GM12878 (cell line): Measurements from ENCODE around the gene RARG. TPM values are rescaled to one million over a fixed set of nuclear protein-coding genes. Genes with fewer than 3 reads are reported as not detected.

Experiments
- ATAC-seq: fragments of 200-7000 bp; cut with Tn5 transposase; 3 replicates; pipeline ENCODE4 v1.9.1; 2020; ENCODE audit warnings: mild to moderate bottlenecking, moderate library complexity
- BruUV-seq: library from RNA; stranded (reverse); fragments of 400-500 nt; replicated peaks from 2 replicates; lab custom pipeline; 2021; lab: Mats Ljungman, UMichigan
- CTCF ChIA-PET: fragments of 300-600 bp; sonication (Branson Sonifier 250); formaldehyde crosslinking; extraction: SDS; loops from one replicate; lab custom pipeline; 2021; ENCODE audit warnings: inconsistent platforms; lab: Yijun Ruan, JAX
- POLR2A ChIA-PET: fragments of 350-600 bp; formaldehyde crosslinking; extraction: SDS; loops from one replicate; lab custom pipeline; 2021; ENCODE audit warnings: inconsistent platforms; lab: Charles Lee
- RAD21 ChIA-PET: fragments of 300-600 bp; sonication (Branson Sonifier 250); formaldehyde crosslinking; loops from one replicate; lab custom pipeline; 2023; ENCODE audit warnings: antibody characterized with exemption; ENCODE audit not compliant: unreplicated experiment; lab: Charles Lee
- SMC1A ChIA-PET: fragments of 300-600 bp; sonication (Branson Sonifier 250); formaldehyde crosslinking; loops from one replicate; lab custom pipeline; 2023; ENCODE audit not compliant: unreplicated experiment, uncharacterized antibody; lab: Charles Lee
- DNase-seq: peaks from one replicate; pipeline ENCODE4 v3.0.0-alpha.2; 2011; ENCODE audit warnings: low read depth, low spot score
- FAIRE-seq: peaks from 3 replicates; lab custom pipeline; 2011; peaks lifted over from hg19 to GRCh38; lab: Jason Lieb, UNC
- H2AFZ ChIP-seq: 2 replicates; pipeline ENCODE4 v1.6.0; 2011; ENCODE audit warnings: low read depth, low read length, control low read depth; ENCODE audit not compliant: control insufficient read depth
- H3K27ac ChIP-seq: 2 replicates; pipeline ENCODE4 v1.5.1; 2011; ENCODE audit warnings: control low read depth; ENCODE audit not compliant: control insufficient read depth, insufficient read depth
- H3K27me3 ChIP-seq, 2 experiments: replicated peaks in 1 of 2; 2 replicates each; pipeline versions ENCODE4 v1.6.0 to v1.6.1; 2011; ENCODE audit warnings: low read length in 1 of 2; ENCODE audit not compliant: control insufficient read depth in 2 of 2, insufficient read depth in 2 of 2
- H3K36me3 ChIP-seq, 2 experiments: 2 replicates each; pipeline ENCODE4 v1.5.1; 2011; ENCODE audit warnings: low read length in 1 of 2; ENCODE audit not compliant: control insufficient read depth in 2 of 2, insufficient read depth in 2 of 2
- H3K4me1 ChIP-seq: 2 replicates; pipeline ENCODE4 v1.6.1; 2011; ENCODE audit warnings: mild to moderate bottlenecking, low read length, moderate library complexity, mixed read lengths; ENCODE audit not compliant: control insufficient read depth, insufficient read depth
- H3K4me2 ChIP-seq: 2 replicates; pipeline ENCODE4 v1.6.0; 2011; ENCODE audit warnings: control low read depth; ENCODE audit not compliant: control insufficient read depth, insufficient read depth
- H3K4me3 ChIP-seq: fragments of 200-600 bp; sonication (generic); 2 replicates; pipeline ENCODE4 v1.5.1; 2016
- H3K79me2 ChIP-seq: 2 replicates; pipeline ENCODE4 v1.6.0; 2011; ENCODE audit warnings: low read length; ENCODE audit not compliant: control insufficient read depth, insufficient read depth
- H3K9ac ChIP-seq: 2 replicates; pipeline ENCODE4 v1.8.0; 2011; ENCODE audit warnings: low read length, control low read depth, mixed read lengths; ENCODE audit not compliant: control insufficient read depth, insufficient read depth
- H3K9me3 ChIP-seq: replicated peaks from 3 replicates; pipeline ENCODE4 v1.5.1; 2011; ENCODE audit warnings: mild to moderate bottlenecking, low read length; ENCODE audit not compliant: control insufficient read depth, insufficient read depth
- H4K20me1 ChIP-seq: 2 replicates; pipeline ENCODE4 v1.6.0; 2011; ENCODE audit not compliant: control insufficient read depth, insufficient read depth
- IRF5 ChIP-seq: fragments of 450-650 bp; IDR thresholded peaks from 2 replicates; pipeline ENCODE4 v1.6.1; 2017; ENCODE audit warnings: borderline replicate concordance
- KAT2A ChIP-seq: conservative IDR thresholded peaks from 2 replicates; pipeline ENCODE4 v1.6.1; 2011; ENCODE audit warnings: low read depth, low read length; ENCODE audit not compliant: control insufficient read depth
- MEF2B ChIP-seq: fragments of 450-650 bp; IDR thresholded peaks from 2 replicates; pipeline ENCODE4 v1.6.1; 2018; ENCODE audit warnings: mild to moderate bottlenecking, moderate library complexity; ENCODE audit not compliant: partially characterized antibody, poor library complexity, severe bottlenecking
- NR2C2 ChIP-seq: IDR thresholded peaks from 2 replicates; pipeline ENCODE4 v1.6.1; 2011; ENCODE audit warnings: borderline replicate concordance, low read depth; ENCODE audit not compliant: control insufficient read depth, insufficient read length
- RAD51 ChIP-seq: fragments of 450-650 bp; IDR thresholded peaks from 2 replicates; pipeline ENCODE4 v1.6.1; 2016; ENCODE audit warnings: moderate library complexity, mild to moderate bottlenecking, inconsistent platforms
- ZZZ3 ChIP-seq: IDR thresholded peaks from 2 replicates; pipeline ENCODE4 v1.6.1; 2011; ENCODE audit warnings: low read depth; ENCODE audit not compliant: control insufficient read depth, insufficient read length
- WGBS: methylation state at CpG from one replicate; pipeline ENCODE4 v1.1.6; 2016; ENCODE audit warnings: low lambda C conversion rate; ENCODE audit not compliant: insufficient replicate concordance, insufficient coverage; ENCODE audit errors: missing lambda C conversion rate; 5-methylcytosine and 5-hydroxymethylcytosine counted together
- in situ Hi-C: fragments of 300-500 bp; cut with MboI; formaldehyde crosslinking; loops from 9 replicates; pipeline ENCODE4 v1.14.3; 2018; ENCODE audit warnings: mixed read lengths
- intact Hi-C: fragments of 100-400 bp; cut with micrococcal nuclease; formaldehyde crosslinking; loops from one replicate; pipeline ENCODE4 v1.14.2; 2022; ENCODE audit not compliant: unreplicated experiment
- polyA plus RNA-seq, 11 experiments: library from polyadenylated mRNA; depleted of rRNA in 4 of 11; unstranded in 6 of 11; stranded (reverse) in 5 of 11; fragments of >200 nt; fragmentation: Nextera tagmentation in 4 of 11; fragmentation: Illumina TruSeq in 1 of 11; extraction: Ambion mirVana in 4 of 11; extraction: Trizol in 1 of 11; gene quantifications; 1 replicate in 1 of 11; 2 replicates in 10 of 11; pipeline versions ENCODE4 v1.2.1 to v1.2.3, GENCODE V29; 2011 to 2016; ENCODE audit warnings: inconsistent platforms in 2 of 11, missing spikeins in 2 of 11, low read depth in 1 of 11
- total RNA-seq, 4 experiments: library from RNA; depleted of rRNA in 3 of 4; stranded (reverse); fragments of >200 nt in 3 of 4; fragmentation: Illumina TruSeq in 1 of 4; extraction: Trizol in 1 of 4; gene quantifications; 2 replicates each; pipeline versions ENCODE4 v1.2.1 to v1.2.3, GENCODE V29; 2013 to 2021
- TF ChIP-seq, protein P1 (sequence below): fragments of 450-650 bp; formaldehyde crosslinking; IDR thresholded peaks from 2 replicates; pipeline ENCODE4 v1.5.0; 2022; ENCODE audit warnings: mild to moderate bottlenecking, missing genetic modification characterization
- TF ChIP-seq, protein P2 (sequence below): IDR thresholded peaks from 2 replicates; pipeline ENCODE4 v1.6.1; 2011; ENCODE audit warnings: borderline replicate concordance, low read depth, mild to moderate bottlenecking, moderate library complexity, low read length; ENCODE audit not compliant: insufficient read depth, poor library complexity, severe bottlenecking
- TF ChIP-seq, protein P3 (sequence below): fragments of 450-650 bp; conservative IDR thresholded peaks from 2 replicates; pipeline ENCODE4 v1.6.1; 2017; ENCODE audit warnings: mild to moderate bottlenecking, moderate library complexity
- TF ChIP-seq, protein P4 (sequence below): fragments of 150-350 bp; IDR thresholded peaks from 2 replicates; pipeline ENCODE4 v1.6.1; 2016; ENCODE audit warnings: low read depth, low read length

Gene RARG
- total and polyA plus RNA-seq, 10 of the 15 experiments (the other 5 are each of a cell fraction or from before 2014, with no cell fraction given), result 0.27 to 8.1 (median 4.1) TPM

DNA sequence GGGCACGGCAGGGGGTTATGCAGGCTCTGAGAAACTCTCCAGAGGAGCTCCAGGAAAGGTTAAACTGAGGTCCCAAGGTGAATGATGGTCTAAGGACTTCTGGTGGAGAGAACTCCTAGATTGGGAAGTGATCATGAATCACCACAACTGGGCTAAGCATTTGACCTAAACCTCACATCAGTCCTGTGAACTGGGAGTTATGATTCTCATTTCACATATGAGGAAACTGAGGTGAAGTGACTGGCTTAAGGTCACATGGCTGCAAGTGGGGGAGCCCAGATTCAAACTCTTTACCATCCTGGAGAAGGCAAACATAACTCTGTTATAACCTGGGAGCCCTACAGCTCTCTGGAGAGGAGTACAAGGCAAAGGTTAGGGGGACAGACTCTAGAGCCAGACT lies 4.2 kb downstream of the RARG start (continued):
- TF ChIP-seq IRF5, result no peak
- no peak for TF ChIP-seq NR2C2
- TF ChIP-seq, protein P1, sequence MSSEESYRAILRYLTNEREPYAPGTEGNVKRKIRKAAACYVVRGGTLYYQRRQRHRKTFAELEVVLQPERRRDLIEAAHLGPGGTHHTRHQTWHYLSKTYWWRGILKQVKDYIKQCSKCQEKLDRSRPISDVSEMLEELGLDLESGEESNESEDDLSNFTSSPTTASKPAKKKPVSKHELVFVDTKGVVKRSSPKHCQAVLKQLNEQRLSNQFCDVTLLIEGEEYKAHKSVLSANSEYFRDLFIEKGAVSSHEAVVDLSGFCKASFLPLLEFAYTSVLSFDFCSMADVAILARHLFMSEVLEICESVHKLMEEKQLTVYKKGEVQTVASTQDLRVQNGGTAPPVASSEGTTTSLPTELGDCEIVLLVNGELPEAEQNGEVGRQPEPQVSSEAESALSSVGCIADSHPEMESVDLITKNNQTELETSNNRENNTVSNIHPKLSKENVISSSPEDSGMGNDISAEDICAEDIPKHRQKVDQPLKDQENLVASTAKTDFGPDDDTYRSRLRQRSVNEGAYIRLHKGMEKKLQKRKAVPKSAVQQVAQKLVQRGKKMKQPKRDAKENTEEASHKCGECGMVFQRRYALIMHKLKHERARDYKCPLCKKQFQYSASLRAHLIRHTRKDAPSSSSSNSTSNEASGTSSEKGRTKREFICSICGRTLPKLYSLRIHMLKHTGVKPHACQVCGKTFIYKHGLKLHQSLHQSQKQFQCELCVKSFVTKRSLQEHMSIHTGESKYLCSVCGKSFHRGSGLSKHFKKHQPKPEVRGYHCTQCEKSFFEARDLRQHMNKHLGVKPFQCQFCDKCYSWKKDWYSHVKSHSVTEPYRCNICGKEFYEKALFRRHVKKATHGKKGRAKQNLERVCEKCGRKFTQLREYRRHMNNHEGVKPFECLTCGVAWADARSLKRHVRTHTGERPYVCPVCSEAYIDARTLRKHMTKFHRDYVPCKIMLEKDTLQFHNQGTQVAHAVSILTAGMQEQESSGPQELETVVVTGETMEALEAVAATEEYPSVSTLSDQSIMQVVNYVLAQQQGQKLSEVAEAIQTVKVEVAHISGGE (CRISPR knock-in tag), result no peak
- TF ChIP-seq, protein P2, sequence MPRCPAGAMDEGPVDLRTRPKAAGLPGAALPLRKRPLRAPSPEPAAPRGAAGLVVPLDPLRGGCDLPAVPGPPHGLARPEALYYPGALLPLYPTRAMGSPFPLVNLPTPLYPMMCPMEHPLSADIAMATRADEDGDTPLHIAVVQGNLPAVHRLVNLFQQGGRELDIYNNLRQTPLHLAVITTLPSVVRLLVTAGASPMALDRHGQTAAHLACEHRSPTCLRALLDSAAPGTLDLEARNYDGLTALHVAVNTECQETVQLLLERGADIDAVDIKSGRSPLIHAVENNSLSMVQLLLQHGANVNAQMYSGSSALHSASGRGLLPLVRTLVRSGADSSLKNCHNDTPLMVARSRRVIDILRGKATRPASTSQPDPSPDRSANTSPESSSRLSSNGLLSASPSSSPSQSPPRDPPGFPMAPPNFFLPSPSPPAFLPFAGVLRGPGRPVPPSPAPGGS, result no peak
- TF ChIP-seq, all 136 proteins: peak for 0

DNA sequence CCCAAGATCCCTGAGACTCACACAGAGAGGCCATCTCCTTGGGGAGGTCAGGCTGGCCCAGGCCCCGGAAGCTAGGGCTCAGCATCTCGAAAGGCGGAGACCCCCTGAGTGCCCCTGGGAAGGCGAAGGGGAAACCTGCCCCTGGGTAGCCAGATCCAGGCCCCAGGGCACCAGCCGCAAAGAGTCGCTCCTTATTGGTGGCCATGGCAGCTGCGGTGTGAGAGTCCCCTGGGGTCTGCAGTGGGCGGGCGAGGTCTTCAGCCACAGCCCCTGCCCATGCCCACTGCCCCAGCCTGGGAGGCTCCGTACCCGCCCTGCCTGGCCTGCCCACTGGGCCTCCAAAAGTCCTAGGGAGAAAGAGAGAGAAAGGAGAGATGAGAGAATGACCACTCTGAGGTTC lies 4.7 kb downstream of the RARG start:
- ChIA-PET RAD21 (no interaction called here), POLR2A (interaction anchor here (0.7 kb wide), 1 partner anchor 143 kb away, joined by 3 read pairs; no protein-coding TSS in a partner anchor), CTCF (no interaction called here), SMC1A (no interaction called here)
- 65% methylated on average over 11 of the region's 11 CpGs for WGBS
- Histone ChIP-seq H3K27me3 (no peaks in the 10 kb centered on the region; a peak in 1 of 4 replicates), H3K4me3 (no peak overlapping the region), H3K4me1 (peaks cover 6% of the 10 kb centered on the region), H3K27ac (no peak overlapping the region), H3K36me3 (no peaks in the 10 kb centered on the region), H4K20me1 (no peaks in the 10 kb centered on the region), H2AFZ (no peak overlapping the region), H3K9ac (no peak overlapping the region), H3K9me3 (no peaks in the 10 kb centered on the region), H3K79me2 (no peaks in the 10 kb centered on the region), H3K4me2 (no peak overlapping the region)
- BruUV-seq, result no TSS peak
- FAIRE-seq (no peak), ATAC-seq (no peak), DNase-seq (no peak)
- intact Hi-C loops, result no loop called here
- in situ Hi-C loops, result no loop called here
- TF ChIP-seq KAT2A (no peak), MEF2B (no peak), RAD51 (no peak), ZZZ3 (no peak)
- TF ChIP-seq, protein P3, sequence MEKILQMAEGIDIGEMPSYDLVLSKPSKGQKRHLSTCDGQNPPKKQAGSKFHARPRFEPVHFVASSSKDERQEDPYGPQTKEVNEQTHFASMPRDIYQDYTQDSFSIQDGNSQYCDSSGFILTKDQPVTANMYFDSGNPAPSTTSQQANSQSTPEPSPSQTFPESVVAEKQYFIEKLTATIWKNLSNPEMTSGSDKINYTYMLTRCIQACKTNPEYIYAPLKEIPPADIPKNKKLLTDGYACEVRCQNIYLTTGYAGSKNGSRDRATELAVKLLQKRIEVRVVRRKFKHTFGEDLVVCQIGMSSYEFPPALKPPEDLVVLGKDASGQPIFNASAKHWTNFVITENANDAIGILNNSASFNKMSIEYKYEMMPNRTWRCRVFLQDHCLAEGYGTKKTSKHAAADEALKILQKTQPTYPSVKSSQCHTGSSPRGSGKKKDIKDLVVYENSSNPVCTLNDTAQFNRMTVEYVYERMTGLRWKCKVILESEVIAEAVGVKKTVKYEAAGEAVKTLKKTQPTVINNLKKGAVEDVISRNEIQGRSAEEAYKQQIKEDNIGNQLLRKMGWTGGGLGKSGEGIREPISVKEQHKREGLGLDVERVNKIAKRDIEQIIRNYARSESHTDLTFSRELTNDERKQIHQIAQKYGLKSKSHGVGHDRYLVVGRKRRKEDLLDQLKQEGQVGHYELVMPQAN, result no peak
- TF ChIP-seq, protein P4, sequence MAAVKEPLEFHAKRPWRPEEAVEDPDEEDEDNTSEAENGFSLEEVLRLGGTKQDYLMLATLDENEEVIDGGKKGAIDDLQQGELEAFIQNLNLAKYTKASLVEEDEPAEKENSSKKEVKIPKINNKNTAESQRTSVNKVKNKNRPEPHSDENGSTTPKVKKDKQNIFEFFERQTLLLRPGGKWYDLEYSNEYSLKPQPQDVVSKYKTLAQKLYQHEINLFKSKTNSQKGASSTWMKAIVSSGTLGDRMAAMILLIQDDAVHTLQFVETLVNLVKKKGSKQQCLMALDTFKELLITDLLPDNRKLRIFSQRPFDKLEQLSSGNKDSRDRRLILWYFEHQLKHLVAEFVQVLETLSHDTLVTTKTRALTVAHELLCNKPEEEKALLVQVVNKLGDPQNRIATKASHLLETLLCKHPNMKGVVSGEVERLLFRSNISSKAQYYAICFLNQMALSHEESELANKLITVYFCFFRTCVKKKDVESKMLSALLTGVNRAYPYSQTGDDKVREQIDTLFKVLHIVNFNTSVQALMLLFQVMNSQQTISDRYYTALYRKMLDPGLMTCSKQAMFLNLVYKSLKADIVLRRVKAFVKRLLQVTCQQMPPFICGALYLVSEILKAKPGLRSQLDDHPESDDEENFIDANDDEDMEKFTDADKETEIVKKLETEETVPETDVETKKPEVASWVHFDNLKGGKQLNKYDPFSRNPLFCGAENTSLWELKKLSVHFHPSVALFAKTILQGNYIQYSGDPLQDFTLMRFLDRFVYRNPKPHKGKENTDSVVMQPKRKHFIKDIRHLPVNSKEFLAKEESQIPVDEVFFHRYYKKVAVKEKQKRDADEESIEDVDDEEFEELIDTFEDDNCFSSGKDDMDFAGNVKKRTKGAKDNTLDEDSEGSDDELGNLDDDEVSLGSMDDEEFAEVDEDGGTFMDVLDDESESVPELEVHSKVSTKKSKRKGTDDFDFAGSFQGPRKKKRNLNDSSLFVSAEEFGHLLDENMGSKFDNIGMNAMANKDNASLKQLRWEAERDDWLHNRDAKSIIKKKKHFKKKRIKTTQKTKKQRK, result no peak
